CD14-positive monocyte (primary cell): ENCODE data around the gene PCP4. TPM values are rescaled to one million over a fixed set of nuclear protein-coding genes. Genes with fewer than 3 reads are reported as not detected.

Experiments
- DNase-seq, 3 donors: peaks; one replicate each; pipeline ENCODE4 v3.0.0-alpha.2; 2011 to 2022
- H2AFZ ChIP-seq: 2 replicates; pipeline ENCODE4 v1.6.0; 2012; ENCODE audit warnings: mild to moderate bottlenecking, low read depth, low read length, inconsistent platforms; ENCODE audit not compliant: insufficient read depth, poor library complexity, severe bottlenecking
- H3K27ac ChIP-seq, 2 donors: 1 replicate in 1 of 2; 2 replicates in 1 of 2; pipeline ENCODE4 v1.5.1; 2012 to 2013; ENCODE audit warnings: low read length in 2 of 2, control low read depth in 1 of 2, inconsistent platforms in 1 of 2, low read depth in 1 of 2, mild to moderate bottlenecking in 1 of 2
- H3K27me3 ChIP-seq, 2 donors: one replicate each; pipeline versions ENCODE4 v1.6.0 to v1.6.1; 2011 to 2013; ENCODE audit warnings: low read length in 2 of 2; ENCODE audit not compliant: control insufficient read depth in 2 of 2, insufficient read depth in 2 of 2
- H3K36me3 ChIP-seq, 2 donors: replicated peaks in 1 of 2; 1 replicate in 1 of 2; 2 replicates in 1 of 2; pipeline versions ENCODE4 v1.5.1 to v1.6.1; 2012 to 2013; ENCODE audit warnings: low read length in 2 of 2, control low read depth in 1 of 2, inconsistent platforms in 1 of 2, mild to moderate bottlenecking in 1 of 2; ENCODE audit not compliant: insufficient read depth in 2 of 2, control insufficient read depth in 1 of 2
- H3K4me1 ChIP-seq, 2 donors: 1 replicate in 1 of 2; 2 replicates in 1 of 2; pipeline versions ENCODE4 v1.5.1 to v1.6.1; 2012 to 2013; ENCODE audit warnings: low read length in 2 of 2, control low read depth in 1 of 2, inconsistent platforms in 1 of 2, mild to moderate bottlenecking in 1 of 2, moderate library complexity in 1 of 2; ENCODE audit not compliant: insufficient read depth in 2 of 2, control insufficient read depth in 1 of 2
- H3K4me2 ChIP-seq: replicated peaks from 2 replicates; pipeline ENCODE3; 2012; ENCODE audit warnings: low read length, moderate library complexity, mild to moderate bottlenecking; ENCODE audit not compliant: poor library complexity, severe bottlenecking; ENCODE audit errors: extremely low read depth
- H3K4me3 ChIP-seq, 3 experiments: fragments of 200-600 bp in 1 of 3; sonication (generic) in 1 of 3; replicated peaks in 1 of 3; 1 replicate in 2 of 3; 2 replicates in 1 of 3; pipeline ENCODE4 v1.5.1; 2011 to 2013; ENCODE audit warnings: low read length in 3 of 3, mild to moderate bottlenecking in 3 of 3, control low read depth in 2 of 3, low read depth in 2 of 3, inconsistent platforms in 1 of 3, moderate library complexity in 1 of 3
- H3K79me2 ChIP-seq: 2 replicates; pipeline ENCODE4 v1.6.0; 2012; ENCODE audit warnings: mild to moderate bottlenecking, control low read depth, inconsistent platforms, low read length, moderate library complexity; ENCODE audit not compliant: insufficient read depth
- H3K9ac ChIP-seq: 2 replicates; pipeline ENCODE4 v1.6.0; 2017; ENCODE audit warnings: low read length, mild to moderate bottlenecking; ENCODE audit not compliant: insufficient read depth, poor library complexity, severe bottlenecking
- H3K9me3 ChIP-seq, 2 donors: replicated peaks in 1 of 2; 1 replicate in 1 of 2; 2 replicates in 1 of 2; pipeline versions ENCODE4 v1.5.1 to v1.6.1; 2012 to 2013; ENCODE audit warnings: low read length in 2 of 2, control low read depth in 1 of 2; ENCODE audit not compliant: control insufficient read depth in 1 of 2, insufficient read depth in 1 of 2
- H4K20me1 ChIP-seq: 2 replicates; pipeline ENCODE4 v1.6.0; 2012; ENCODE audit warnings: mild to moderate bottlenecking, low read length, control low read depth, moderate library complexity; ENCODE audit not compliant: insufficient read depth
- H3K27ac Mint-ChIP-seq, 7 donors: one replicate each; pipeline ENCODE4 v1.8.0; 2020; ENCODE audit warnings: mild to moderate bottlenecking in 7 of 7, mixed read lengths in 7 of 7, moderate library complexity in 6 of 7, inconsistent platforms in 2 of 7
- H3K27me3 Mint-ChIP-seq, 3 donors: one replicate each; pipeline ENCODE4 v1.8.0; 2021 to 2022; ENCODE audit warnings: low read depth in 3 of 3, mild to moderate bottlenecking in 3 of 3, mixed read lengths in 3 of 3, moderate library complexity in 3 of 3, inconsistent platforms in 1 of 3
- H3K36me3 Mint-ChIP-seq, 2 donors: one replicate each; pipeline ENCODE4 v1.8.0; 2020; ENCODE audit warnings: mixed read lengths in 2 of 2, inconsistent platforms in 1 of 2, mild to moderate bottlenecking in 1 of 2
- H3K4me1 Mint-ChIP-seq: one replicate; pipeline ENCODE4 v1.8.0; 2020; ENCODE audit warnings: mild to moderate bottlenecking, mixed read lengths
- H3K4me3 Mint-ChIP-seq, 2 donors: one replicate each; pipeline ENCODE4 v1.8.0; 2020; ENCODE audit warnings: mild to moderate bottlenecking in 2 of 2, mixed read lengths in 2 of 2, moderate library complexity in 1 of 2
- H3K9me3 Mint-ChIP-seq, 7 donors: one replicate each; pipeline ENCODE4 v1.8.0; 2020 to 2022; ENCODE audit warnings: mixed read lengths in 7 of 7, mild to moderate bottlenecking in 6 of 7, moderate library complexity in 6 of 7, inconsistent platforms in 2 of 7
- WGBS: methylation state at CpG from one replicate; pipeline ENCODE4 v1.1.5; 2013; ENCODE audit warnings: missing lambda C conversion rate; ENCODE audit not compliant: insufficient coverage; 5-methylcytosine and 5-hydroxymethylcytosine counted together
- intact Hi-C, 2 donors: fragments of 100-400 bp; cut with micrococcal nuclease; formaldehyde crosslinking; loops; one replicate each; pipeline versions ENCODE4 v1.15.0 to v1.15.1; 2023
- polyA plus RNA-seq, 3 donors: library from polyadenylated mRNA; depleted of rRNA in 1 of 3; unstranded in 2 of 3; stranded (reverse) in 1 of 3; fragments of 300-500 nt in 2 of 3; fragments of >200 nt in 1 of 3; fragmentation: Illumina TruSeq in 2 of 3; gene quantifications; 1 replicate in 2 of 3; 2 replicates in 1 of 3; pipeline ENCODE4 v1.2.3, GENCODE V29; 2012 to 2021
- TF ChIP-seq, protein P1 (sequence below): fragments of 200-600 bp; IDR thresholded peaks from one replicate; pipeline ENCODE4 v1.8.0; 2022; ENCODE audit warnings: antibody characterized with exemption, mild to moderate bottlenecking

Gene PCP4
- polyA plus RNA-seq, 3 donors, result not detected

DNA sequence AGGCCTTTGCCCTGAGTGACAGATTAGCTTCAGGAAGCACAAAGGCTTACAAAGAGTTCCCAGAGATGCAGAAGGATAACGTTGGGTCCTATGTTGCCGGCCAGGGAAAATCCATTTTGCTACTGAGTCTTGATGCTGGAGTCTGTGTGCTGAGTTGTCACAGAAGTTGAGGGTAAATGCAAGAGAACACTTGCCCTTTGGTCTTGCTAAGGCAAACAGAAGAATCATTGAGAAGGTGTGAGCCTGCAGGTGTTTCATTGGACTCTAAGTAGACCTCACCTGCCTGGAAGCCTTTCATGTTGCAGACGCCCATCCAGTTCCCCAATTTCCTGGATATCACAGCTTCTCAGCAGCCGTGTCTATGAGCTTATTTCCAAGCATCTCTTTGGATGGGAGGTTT, 105.2 kb downstream of the PCP4 start:
- Mint-ChIP-seq H3K4me3 (no peak overlapping the region), H3K4me1 (no peaks in the 10 kb centered on the region), H3K27ac (no peak overlapping the region), H3K36me3 (no peaks in the 10 kb centered on the region), H3K27me3 (peaks cover 2 to 6% (median 2%) of the 10 kb centered on the region in 3 donors), H3K9me3 (peaks cover 1 to 13% (median 7%) of the 10 kb centered on the region in 7 donors)
- H3K9me3 ChIP-seq, result peaks cover 17 to 18% of the 10 kb centered on the region in 2 donors
- TF ChIP-seq, protein P1, sequence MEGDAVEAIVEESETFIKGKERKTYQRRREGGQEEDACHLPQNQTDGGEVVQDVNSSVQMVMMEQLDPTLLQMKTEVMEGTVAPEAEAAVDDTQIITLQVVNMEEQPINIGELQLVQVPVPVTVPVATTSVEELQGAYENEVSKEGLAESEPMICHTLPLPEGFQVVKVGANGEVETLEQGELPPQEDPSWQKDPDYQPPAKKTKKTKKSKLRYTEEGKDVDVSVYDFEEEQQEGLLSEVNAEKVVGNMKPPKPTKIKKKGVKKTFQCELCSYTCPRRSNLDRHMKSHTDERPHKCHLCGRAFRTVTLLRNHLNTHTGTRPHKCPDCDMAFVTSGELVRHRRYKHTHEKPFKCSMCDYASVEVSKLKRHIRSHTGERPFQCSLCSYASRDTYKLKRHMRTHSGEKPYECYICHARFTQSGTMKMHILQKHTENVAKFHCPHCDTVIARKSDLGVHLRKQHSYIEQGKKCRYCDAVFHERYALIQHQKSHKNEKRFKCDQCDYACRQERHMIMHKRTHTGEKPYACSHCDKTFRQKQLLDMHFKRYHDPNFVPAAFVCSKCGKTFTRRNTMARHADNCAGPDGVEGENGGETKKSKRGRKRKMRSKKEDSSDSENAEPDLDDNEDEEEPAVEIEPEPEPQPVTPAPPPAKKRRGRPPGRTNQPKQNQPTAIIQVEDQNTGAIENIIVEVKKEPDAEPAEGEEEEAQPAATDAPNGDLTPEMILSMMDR, result no peak
- no peak overlapping the region for H3K27ac ChIP-seq
- no peaks in the 10 kb centered on the region for H3K79me2 ChIP-seq
- 81% methylated on average over 3 of the region's 4 CpGs for WGBS
- no peaks in the 10 kb centered on the region for H3K27me3 ChIP-seq
- no peak overlapping the region for H3K9ac ChIP-seq
- intact Hi-C loops, result no loop called here
- H3K4me2 ChIP-seq, result no peak overlapping the region
- no peak overlapping the region for H3K4me3 ChIP-seq
- H2AFZ ChIP-seq, result no peak overlapping the region
- no peaks in the 10 kb centered on the region for H4K20me1 ChIP-seq
- no peak for DNase-seq
- no peaks in the 10 kb centered on the region for H3K36me3 ChIP-seq
- no peaks in the 10 kb centered on the region for H3K4me1 ChIP-seq

DNA sequence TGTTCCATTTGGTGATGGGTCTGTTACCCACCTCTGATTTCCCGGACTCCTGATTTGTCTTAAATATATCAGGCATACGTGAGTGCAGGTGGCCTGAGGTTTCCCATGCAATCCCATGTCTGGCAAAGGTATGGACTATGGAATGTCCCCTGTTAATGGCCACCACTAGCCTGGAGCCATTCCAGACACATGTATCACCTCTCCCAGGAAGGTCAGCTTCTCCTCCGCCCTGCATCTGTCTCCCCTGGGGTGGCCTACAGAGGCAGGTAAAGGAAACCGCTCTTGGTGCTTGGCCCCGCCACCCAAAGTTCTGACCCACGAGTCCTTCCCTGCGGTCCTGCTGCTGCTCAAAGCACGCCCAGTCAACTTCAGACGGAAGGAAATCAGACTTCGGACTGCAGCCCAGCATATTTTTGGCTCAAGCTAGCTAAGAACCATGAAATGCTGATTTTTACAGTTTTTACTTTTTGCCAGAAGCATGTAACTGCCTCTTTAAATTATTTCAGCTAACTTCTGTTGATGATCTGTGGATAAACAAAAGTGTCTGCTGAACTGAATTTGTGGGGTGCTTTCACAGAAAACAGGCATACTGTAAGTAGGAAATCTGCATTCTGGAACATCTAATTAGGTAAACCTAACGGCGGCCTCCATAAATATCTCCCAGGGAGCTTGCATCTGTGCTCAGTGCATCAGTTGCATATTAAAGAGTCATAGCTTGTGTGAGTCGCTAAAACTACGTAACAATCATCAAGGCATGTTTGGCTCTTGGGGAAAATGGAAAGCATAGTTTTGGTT, 105.9 kb downstream of the PCP4 start:
- intact Hi-C loops, result no loop called here
- Mint-ChIP-seq H3K4me1 (no peaks in the 10 kb centered on the region), H3K27ac (no peak overlapping the region), H3K9me3 (peaks cover 3 to 9% (median 6%) of the 10 kb centered on the region in 7 donors), H3K4me3 (no peak overlapping the region), H3K36me3 (no peaks in the 10 kb centered on the region), H3K27me3 (peaks cover 2 to 5% (median 2%) of the 10 kb centered on the region in 3 donors)
- Histone ChIP-seq H2AFZ (no peak overlapping the region), H3K9me3 (peaks cover 11 to 24% of the 10 kb centered on the region in 2 donors), H3K27me3 (no peaks in the 10 kb centered on the region), H3K9ac (no peak overlapping the region), H4K20me1 (no peaks in the 10 kb centered on the region), H3K36me3 (no peaks in the 10 kb centered on the region), H3K4me3 (no peak overlapping the region), H3K27ac (no peak overlapping the region), H3K4me1 (no peaks in the 10 kb centered on the region), H3K4me2 (no peak overlapping the region), H3K79me2 (no peaks in the 10 kb centered on the region)
- 93% methylated on average over 13 of the region's 14 CpGs for WGBS
- no peak for DNase-seq
- TF ChIP-seq, protein P1, result no peak
